GM21717 (cell line): Measurements from ENCODE around the gene SIRPB2.

ENCODE experiments used
- ATAC-seq: cut with Tn5 transposase; IDR thresholded peaks from one replicate; pipeline ENCODE4 v1.9.1; 2021; ENCODE audit warnings: mild to moderate bottlenecking, moderate library complexity; ENCODE audit not compliant: unreplicated experiment

SIRPB2 gene

DNA sequence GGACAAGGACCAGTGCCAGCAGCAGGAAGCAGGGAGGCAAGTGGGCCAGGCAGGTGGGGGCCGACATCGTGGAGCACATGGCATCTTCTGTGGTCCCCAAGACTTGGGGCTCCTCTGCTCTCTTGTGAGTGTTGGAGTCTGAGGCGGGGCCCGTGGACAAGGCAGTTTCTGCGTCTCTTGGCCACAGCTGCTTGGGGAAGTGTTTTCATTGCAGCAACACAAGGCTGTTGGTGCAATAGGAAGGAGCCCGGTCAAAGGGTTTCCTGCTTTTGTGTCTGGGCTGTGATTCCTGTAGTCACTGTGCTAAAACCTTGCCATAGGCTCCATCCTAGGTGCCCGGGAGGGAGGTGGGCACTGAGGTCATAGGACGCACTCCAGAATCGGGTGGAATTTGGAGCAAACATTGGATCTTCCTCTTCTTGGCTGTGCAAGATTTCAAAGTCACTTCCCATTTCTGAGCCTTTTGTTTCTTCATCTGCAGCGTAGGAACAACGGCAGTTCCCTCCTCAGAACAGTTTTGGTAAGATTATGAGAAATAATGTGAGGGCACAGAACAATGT, at the start of gene SIRPB2:
SIRPB2 (minus strand) TSS at position 140 of the 560 bp plus-strand sequence; CDS start at position 79, 61 bp downstream.
- no peak for ATAC-seq

DNA sequence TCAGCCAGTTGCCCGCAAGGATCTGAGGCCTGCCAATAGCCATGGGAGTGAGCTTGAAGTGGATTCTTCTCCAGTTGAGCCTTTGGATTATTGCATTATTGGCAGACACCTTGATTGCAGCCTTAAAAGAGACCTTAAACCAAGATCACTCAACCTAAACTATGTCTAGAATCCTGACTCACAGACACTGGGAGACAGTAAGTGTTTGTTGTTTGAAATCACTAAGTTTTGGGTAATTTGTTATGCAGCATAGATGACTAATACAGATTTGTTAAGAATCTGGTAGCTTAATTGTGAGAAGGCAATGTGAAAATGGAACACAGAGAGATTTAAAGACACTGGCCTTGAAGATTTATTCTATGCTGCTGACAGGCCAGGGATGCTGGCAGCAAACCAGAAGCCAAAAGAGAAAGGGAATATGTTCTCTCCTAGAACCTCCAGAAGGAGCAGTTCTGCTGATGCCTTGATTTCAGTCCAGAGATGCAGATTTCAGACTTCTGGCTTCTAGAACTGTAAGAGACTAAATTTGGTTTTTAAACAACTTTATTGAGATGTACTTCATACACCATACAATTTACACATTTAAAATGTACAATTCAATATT, 48.7 kb upstream of the SIRPB2 start:
- no peak for ATAC-seq

- ATAC-seq: no peak
Measured at GRCh38 chr20:1538655-1539054, 47.4 kb upstream of the SIRPB2 start.

GRCh38 chr20:1537731-1538058, 46.5 kb upstream of the SIRPB2 start:
- no peak for ATAC-seq

DNA sequence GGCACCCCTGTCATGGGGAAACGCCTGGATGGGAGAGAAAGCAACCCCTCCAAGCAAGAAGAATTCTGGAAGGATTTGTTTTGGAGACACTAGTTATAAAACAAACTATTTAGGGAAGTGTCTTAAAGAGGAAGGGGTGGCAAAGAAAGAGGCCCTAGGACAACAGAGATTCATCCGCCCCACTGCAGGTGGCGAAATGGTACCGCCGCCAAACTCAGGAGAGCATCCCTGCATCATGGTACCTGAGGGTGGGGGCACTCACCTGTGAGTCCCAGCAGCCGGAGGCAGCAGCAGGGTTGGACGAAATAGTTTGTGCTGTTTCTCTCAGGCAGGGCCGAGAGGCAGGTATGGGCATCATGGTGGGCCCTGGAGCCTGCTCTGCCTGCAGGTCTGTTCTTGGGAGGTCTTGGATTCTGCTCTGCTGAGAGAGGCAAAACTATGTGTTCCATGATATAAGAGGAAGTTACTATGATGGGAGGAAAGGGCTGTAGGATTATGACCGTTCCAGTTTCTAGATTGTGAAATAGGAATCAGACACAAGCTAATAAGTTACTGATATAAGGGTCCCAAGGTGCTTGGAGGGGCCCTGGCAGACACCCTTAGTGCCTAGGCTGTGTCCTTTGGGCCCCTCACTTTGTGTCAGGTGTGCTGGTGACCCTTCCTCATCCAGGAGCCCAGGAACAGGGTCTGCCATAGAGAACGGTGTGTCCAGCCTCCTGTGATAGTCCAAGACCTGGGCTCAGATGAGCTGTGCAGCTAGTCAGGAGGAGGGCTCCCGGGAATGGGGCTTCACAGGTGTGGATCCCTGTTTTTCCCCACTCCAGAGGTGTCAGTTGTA, 45.9 kb upstream of the SIRPB2 start:
- no peak for ATAC-seq

DNA sequence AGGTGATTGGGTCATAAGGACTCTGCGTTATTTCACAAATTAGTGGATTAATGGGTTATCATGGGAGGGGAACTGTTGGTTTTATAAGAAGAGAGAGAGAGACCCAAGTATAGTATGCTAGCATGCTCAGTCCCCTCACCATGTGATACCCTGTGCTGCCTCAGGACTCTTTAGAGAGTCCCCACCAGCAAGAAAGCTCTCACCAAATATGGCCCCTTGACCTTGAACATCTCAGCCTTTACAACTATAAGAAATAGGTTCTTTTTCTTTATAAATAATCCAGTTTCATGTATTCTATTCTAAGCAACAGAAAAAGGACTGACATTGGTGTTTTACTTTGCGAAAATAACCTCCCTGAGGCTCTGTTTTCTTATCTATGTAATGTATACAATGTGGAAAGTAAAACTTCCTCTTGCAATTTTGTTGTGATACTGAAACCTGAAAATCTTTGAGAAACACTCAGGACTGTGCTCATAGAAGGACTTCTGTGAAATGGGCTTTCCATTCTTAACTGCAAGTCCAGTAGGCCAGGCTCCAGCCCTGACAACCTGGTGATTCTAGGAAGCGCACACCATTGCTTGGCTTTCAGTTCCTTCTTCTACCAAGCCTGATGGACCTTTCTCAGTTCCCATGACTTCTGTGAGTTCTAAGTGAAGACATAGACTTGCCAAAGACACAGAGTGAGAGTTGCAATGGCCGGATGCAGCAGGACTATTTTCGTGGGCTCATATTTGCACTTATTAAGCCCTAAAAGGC, 44.4 kb upstream of the SIRPB2 start:
- ATAC-seq: peak; percentile 83

DNA sequence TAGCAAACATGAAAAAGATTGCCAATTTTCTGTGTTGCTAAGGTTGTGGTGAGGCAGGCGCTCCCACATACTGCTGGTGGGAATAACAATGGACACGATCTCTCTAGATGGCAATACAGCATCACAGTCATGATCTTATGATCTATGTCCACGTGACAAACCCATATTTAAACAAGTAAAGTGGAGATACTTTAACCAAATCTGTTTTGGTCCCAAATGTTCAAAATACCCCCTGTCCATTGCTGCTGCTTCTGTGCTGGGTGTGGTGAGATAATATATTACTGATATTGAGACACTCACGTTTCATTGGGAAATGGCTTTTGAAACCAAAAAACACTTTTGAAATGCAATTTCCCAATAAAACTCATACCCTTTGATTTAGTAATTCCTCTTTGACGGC, 43.3 kb upstream of the SIRPB2 start:
- ATAC-seq: no peak

DNA sequence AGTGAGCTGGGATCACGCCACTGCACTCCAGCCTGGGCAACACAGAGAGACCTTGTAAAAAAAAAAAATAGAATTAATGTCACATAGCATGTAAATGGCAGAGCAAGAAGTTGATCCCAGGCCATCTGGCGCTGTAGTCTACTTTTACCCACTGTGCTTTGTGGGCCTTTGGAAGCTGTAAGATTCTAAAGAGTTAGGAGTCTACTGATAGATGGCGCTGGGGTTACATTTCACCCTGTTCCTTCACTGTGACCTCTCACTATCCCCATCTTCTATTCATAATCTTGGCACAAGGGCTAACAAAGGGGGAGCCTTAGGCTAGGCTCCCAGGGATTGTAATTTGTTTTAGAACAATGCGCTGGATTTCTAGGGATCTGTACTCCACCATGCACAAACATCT, 41.8 kb upstream of the SIRPB2 start:
- ATAC-seq: no peak

- no peak for ATAC-seq
Measured at GRCh38 chr20:1528811-1529210, 37.6 kb upstream of the SIRPB2 start.

GRCh38 chr20:1527923-1528322, 36.7 kb upstream of the SIRPB2 start:
- no peak for ATAC-seq

DNA sequence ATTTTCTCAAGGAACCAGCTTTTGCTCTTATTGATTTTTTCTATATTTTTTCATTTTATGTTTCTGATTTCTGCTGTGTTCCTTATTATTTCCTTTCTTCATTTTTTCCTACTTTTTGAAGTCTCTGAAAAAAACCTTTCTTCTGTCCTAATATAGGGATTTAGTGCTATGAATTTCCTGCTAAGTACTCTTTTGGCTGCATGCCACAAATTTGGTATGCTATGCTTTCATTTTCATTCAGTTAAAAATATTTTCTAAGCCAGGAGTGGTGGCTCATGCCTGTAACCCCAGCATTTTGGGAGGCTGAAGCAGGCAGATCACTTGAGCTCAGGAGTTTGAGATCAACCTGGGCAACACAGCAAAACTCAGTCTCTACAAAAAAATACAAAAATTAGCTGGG, 35.7 kb upstream of the SIRPB2 start:
- ATAC-seq: no peak

- ATAC-seq: no peak
Measured at GRCh38 chr20:1526310-1526709, 35.1 kb upstream of the SIRPB2 start.

- ATAC-seq: no peak
Measured at GRCh38 chr20:1524004-1524403, 32.8 kb upstream of the SIRPB2 start.

GRCh38 chr20:1517010-1517409, 25.8 kb upstream of the SIRPB2 start:
- ATAC-seq: no peak

DNA sequence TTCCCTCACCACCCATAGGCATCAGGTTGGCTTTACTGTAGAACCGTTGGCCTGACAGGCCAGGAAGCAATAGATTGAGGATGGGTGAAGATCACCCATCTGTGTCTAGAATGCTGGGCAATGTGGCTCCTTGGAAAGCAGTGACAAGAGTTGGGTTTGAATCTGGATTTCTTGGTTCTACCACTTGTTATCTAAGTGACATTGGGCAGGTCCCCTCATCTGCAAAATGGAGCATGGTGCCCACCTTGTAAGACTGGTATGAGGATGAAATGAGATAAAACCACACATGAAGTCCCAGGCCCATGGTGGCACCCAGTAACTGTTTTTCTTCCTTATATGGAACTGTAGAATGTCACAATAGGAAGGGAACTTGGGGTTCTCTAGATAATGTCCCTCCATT, 22.6 kb upstream of the SIRPB2 start:
- no peak for ATAC-seq

DNA sequence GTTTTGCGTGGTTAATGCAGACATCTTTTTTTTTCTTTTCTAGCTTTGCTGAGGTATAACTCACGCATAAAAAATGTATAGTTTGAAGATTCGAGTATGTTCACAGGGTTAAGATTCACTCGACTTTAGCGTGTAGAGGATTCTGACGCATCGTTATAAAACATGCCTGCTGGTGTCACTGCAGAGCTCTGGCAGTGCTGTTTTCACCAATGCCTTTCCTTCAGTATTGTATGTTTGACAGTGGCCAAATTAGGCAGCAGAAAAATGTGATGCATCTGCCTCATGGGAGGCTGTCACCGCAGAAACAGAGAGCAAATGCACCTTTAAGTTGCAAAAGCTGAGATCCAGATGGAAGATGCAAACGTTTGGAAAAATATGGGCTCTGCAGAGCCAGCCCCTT, 18.0 kb upstream of the SIRPB2 start:
- ATAC-seq: no peak

DNA sequence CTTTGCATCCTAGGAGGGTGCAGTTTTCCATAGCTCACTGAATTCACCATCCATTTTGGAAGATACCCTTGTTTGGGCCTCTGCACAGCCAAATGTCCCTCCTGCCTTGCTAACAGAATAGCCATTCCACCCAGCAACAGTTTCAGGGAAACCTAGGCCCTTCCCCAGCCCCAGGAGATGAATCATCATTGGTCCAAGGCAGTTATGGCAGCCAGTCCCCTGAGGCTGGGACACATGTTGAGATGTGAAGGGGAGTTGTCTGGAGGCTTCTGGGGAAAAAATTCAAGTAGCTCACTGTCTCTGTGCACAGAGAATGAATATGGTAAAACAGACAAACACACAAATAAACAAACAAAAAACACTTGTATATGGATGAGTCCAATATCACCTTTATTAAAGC, 17.4 kb upstream of the SIRPB2 start:
- ATAC-seq: no peak

GRCh38 chr20:1507276-1507675, 16.1 kb upstream of the SIRPB2 start:
- ATAC-seq: no peak

- ATAC-seq: no peak
Measured at GRCh38 chr20:1505871-1506270, 14.7 kb upstream of the SIRPB2 start.

GRCh38 chr20:1505361-1505760, 14.1 kb upstream of the SIRPB2 start:
- no peak for ATAC-seq

DNA sequence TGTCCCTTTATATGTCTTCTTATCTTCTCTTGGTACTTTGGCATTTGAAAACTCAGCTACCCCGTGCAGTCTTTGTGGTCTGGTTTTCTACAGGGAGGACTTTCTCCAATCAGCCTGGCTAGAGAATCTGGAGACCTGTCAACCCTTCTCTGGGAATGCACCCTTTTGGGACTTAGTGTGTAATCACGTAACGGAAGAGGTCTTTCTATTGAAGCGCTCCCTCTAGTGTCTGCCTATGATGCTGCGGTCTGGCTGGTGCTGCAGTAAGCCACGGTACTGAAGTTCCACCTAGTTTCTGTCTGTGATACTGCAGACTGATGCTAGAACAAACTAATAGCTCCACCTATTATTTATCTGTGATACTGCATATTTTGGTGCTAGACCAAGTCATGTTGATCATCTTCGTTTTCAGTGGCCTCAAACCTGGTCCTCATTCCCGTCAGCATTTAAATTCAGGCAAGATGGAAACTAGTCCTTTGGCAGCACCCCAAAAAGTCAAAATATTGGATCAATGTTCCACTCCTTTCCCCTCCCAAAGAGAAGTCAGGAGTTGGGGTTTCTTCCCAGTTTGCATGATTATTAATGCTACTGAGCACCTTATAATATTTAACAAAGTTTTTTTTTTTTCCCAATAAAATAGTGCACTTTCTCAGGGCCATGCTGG, 12.5 kb upstream of the SIRPB2 start:
- peak; percentile 87 for ATAC-seq
